Naive thymus-derived CD8-positive, alpha-beta T cell (primary cell): ENCODE results near the gene CFAP46. TPM values are rescaled to one million over a fixed set of nuclear protein-coding genes. Genes with fewer than 3 reads are reported as not detected.

ENCODE experiments used
- ATAC-seq, 2 donors: fragments of 150-1000 bp; cut with Tn5 transposase in 1 of 2; sonication (Bioruptor Pico), chemical (Tn5 transposase) in 1 of 2; 1 replicate in 1 of 2; 2 replicates in 1 of 2; pipeline ENCODE4 v1.10.0; 2021; ENCODE audit warnings: mild to moderate bottlenecking in 2 of 2, moderate library complexity in 2 of 2
- POLR2A ChIA-PET: fragments of 350-600 bp; sonication (Branson Sonifier 250); formaldehyde crosslinking; loops from one replicate; lab custom pipeline; 2021; ENCODE audit warnings: antibody characterized with exemption; lab: Charles Lee
- DNase-seq, 10 donors: peaks; one replicate each; pipeline versions ENCODE4 v3.0.0 to v3.0.0-alpha.2; 2020 to 2022
- H3K27ac Mint-ChIP-seq, 10 donors: one replicate each; pipeline ENCODE4 v1.8.0; 2020 to 2022; ENCODE audit warnings: mild to moderate bottlenecking in 10 of 10, mixed read lengths in 10 of 10, moderate library complexity in 4 of 10, inconsistent platforms in 1 of 10
- H3K27me3 Mint-ChIP-seq, 5 donors: one replicate each; pipeline ENCODE4 v1.8.0; 2021 to 2022; ENCODE audit warnings: mixed read lengths in 5 of 5
- H3K36me3 Mint-ChIP-seq, 3 donors: one replicate each; pipeline ENCODE4 v1.8.0; 2020 to 2022; ENCODE audit warnings: mixed read lengths in 3 of 3, mild to moderate bottlenecking in 2 of 3, inconsistent platforms in 1 of 3
- H3K4me1 Mint-ChIP-seq, 4 donors: one replicate each; pipeline ENCODE4 v1.8.0; 2021 to 2022; ENCODE audit warnings: mixed read lengths in 4 of 4
- H3K4me3 Mint-ChIP-seq, 10 donors: one replicate each; pipeline ENCODE4 v1.8.0; 2020 to 2022; ENCODE audit warnings: mild to moderate bottlenecking in 10 of 10, mixed read lengths in 10 of 10, moderate library complexity in 6 of 10, inconsistent platforms in 1 of 10
- H3K9me3 Mint-ChIP-seq, 9 donors: one replicate each; pipeline ENCODE4 v1.8.0; 2020 to 2022; ENCODE audit warnings: mixed read lengths in 9 of 9, mild to moderate bottlenecking in 3 of 9, inconsistent platforms in 1 of 9, moderate library complexity in 1 of 9
- polyA plus RNA-seq, 3 donors: library from polyadenylated mRNA; unstranded; fragments of 300-500 nt; fragmentation: Illumina TruSeq; gene quantifications; one replicate each; pipeline ENCODE4 v1.2.3, GENCODE V29; 2021
- total RNA-seq, 8 experiments: library from RNA in 2 of 8; stranded (reverse) in 2 of 8; gene quantifications; one replicate each; pipeline ENCODE4 v1.2.3 and lab custom pipeline; 2021 to 2026

CFAP46 gene
- total and polyA plus RNA-seq, 5 experiments from 2014 or later: not detected

DNA sequence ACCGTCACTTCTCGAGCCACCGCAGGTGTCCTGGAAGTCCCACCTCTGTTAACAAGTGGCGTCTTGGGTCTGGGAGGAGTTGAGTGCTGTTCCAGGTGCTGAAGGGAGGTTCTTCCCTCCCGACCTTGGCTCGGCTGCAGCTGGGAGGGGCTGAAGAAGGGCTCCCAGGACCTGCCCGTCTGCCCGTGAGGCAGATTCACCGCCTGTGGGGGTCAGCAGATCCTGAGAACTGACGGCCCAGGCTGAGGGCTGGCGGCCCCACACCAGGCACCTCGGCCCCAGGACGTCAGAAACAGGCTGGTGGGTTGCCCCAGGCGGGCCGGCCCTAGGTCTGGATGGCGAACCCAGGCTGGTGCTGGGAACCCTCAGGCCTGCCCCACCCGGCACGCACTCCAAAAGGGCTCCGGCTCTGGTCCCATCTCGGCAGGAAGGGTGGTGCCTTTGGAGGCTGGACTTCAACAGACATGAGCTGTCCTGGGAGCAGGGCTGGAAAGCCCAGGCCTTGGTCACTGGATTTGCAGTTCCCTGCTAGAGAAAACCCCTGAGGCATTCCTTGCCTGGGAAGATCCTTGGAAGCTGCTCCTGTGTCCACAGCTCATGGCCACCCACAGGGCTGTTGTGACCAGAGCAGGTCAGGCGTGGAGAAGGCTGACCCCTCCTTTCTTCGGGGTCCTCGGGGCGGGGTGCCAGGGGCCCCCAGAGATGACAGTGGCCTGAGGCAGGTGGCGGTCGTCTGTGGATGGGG is 42.6 kb upstream of the CFAP46 start:
- H3K27ac Mint-ChIP-seq: peak overlapping the region in 2 of 10 donors; percentile 72 to 77
- POLR2A ChIA-PET: no interaction called here
- no peak overlapping the region for H3K4me3 Mint-ChIP-seq
- DNase-seq: peak in 1 of 10 donors; percentile 59
- no peak for ATAC-seq
- no peaks in the 10 kb centered on the region for H3K4me1 Mint-ChIP-seq
- H3K27me3 Mint-ChIP-seq: peaks cover 0 to 9% (median 2%) of the 10 kb centered on the region in 5 donors
- no peaks in the 10 kb centered on the region for H3K36me3 Mint-ChIP-seq
- H3K9me3 Mint-ChIP-seq: no peaks in the 10 kb centered on the region

DNA sequence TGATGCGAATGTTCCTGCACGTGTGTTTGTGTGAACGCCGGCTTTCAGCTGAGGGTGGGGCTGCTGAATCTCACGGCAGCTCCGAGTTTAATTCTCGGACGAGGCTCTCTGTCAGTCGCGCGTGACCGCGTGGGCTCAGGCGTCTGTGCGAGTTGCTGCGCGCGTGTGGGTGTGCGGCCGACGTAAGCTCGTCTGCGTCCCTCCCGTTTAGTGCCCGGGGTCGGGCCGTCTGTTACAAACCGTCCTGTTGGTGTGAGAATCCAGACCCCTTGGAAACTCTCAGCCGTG is 41.6 kb upstream of the CFAP46 start:
- no peaks in the 10 kb centered on the region for H3K36me3 Mint-ChIP-seq
- no peaks in the 10 kb centered on the region for H3K9me3 Mint-ChIP-seq
- DNase-seq (no peak), ATAC-seq (no peak)
- no peak overlapping the region for H3K27ac Mint-ChIP-seq
- H3K4me1 Mint-ChIP-seq: no peaks in the 10 kb centered on the region
- POLR2A ChIA-PET: no interaction called here
- no peak overlapping the region for H3K4me3 Mint-ChIP-seq
- peaks cover 0 to 9% (median 2%) of the 10 kb centered on the region in 5 donors for H3K27me3 Mint-ChIP-seq

DNA sequence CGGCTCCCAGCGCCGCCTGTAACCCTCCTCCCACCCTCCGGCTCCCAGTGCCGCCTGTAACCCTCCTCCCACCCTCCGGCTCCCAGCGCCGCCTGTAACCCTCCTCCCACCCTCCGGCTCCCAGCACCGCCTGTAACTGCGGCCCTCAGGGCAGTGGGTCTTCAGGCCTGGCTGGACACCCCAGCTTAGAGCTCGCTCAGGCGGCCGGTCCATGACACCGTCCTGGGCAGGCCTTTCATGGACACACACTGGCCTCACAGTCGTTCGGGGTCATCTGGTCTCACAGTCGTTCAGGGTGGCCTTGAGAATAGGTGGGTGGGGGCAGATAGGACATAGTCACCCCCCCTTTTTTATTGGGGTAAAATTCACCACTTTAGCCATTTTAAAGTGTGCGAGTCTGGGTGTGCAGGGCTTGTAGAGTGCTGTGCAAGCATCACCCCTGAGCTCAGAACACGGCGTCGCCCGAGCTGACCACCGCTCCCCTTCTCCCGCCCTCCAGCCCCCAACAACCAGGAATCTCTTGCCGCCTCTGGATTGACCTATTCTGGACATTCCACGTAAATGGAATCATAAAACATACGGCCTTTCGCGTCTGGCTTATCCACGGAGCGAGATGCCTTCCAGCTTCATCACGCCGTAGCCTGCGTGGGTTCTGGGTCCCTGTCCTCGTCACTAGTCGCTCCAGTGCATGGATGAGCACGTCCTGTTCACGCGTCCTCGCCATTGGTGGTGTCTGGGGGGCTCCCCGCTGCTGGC is 41.1 kb upstream of the CFAP46 start:
- H3K36me3 Mint-ChIP-seq: no peaks in the 10 kb centered on the region
- no peaks in the 10 kb centered on the region for H3K9me3 Mint-ChIP-seq
- POLR2A ChIA-PET: no interaction called here
- H3K27ac Mint-ChIP-seq: no peak overlapping the region
- no peak overlapping the region for H3K4me3 Mint-ChIP-seq
- no peaks in the 10 kb centered on the region for H3K4me1 Mint-ChIP-seq
- DNase-seq (peak in 1 of 10 donors; percentile 62), ATAC-seq (no peak)
- H3K27me3 Mint-ChIP-seq: peaks cover 0 to 9% (median 2%) of the 10 kb centered on the region in 5 donors

DNA sequence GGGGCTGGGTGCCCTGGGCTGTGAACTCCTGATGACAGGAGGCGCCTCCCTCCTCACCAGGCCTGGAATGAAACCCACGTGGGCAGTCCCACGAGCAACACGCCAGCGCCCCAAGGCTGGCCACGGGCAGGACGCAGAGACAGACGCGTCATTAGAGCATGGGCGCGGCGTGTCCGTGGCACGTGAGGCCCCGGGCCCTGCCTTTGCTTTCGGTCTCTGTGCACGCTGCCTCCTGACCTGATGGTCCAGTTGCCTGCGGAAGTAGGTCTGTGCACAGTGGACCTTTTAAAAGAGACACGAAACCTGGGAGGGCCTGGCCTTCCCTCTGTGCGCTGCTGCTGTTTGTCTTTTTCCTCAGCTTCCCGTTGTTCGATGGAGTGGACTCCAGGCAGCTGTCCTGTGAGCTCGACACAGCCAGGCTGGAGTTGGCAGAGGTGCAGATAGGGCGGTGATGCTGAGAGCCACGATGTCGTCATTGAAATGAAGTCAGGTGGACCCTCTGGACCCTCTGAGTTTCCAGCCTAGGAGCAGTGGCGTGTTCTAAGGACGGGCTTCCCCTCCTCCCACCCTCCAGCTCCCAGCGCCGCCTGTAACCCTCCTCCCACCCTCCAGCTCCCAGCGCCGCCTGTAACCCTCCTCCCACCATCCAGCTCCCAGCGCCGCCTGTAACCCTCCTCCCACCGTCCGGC is 40.1 kb upstream of the CFAP46 start:
- no peaks in the 10 kb centered on the region for H3K9me3 Mint-ChIP-seq
- no peaks in the 10 kb centered on the region for H3K36me3 Mint-ChIP-seq
- H3K27ac Mint-ChIP-seq: no peak overlapping the region
- POLR2A ChIA-PET: no interaction called here
- ATAC-seq (no peak), DNase-seq (peak in 1 of 10 donors; percentile 47)
- peaks cover 0 to 15% (median 2%) of the 10 kb centered on the region in 5 donors for H3K27me3 Mint-ChIP-seq
- H3K4me3 Mint-ChIP-seq: no peak overlapping the region
- H3K4me1 Mint-ChIP-seq: no peaks in the 10 kb centered on the region

DNA sequence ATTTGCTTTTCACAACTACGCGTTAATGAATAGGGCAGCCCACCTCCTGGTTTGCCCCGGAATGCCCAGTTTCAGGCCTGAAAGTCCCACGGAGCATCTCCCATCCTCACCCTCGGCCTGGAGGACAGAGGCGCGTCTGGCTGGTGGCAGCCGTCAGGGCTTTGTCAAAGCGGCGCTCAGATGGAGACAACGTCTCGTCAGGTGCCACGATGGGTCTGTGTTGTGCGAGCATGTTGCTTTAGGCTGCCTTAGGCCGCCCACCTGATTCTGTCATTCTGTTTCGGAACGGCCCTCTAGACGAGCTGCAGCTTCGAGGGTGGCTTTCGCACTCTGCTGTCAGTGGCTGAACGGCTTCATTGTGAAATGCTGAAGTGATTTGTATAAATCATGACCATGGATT is 39.4 kb upstream of the CFAP46 start:
- Mint-ChIP-seq H3K9me3 (no peaks in the 10 kb centered on the region), H3K27me3 (peaks cover 0 to 22% (median 2%) of the 10 kb centered on the region in 5 donors), H3K4me1 (no peaks in the 10 kb centered on the region), H3K4me3 (no peak overlapping the region), H3K36me3 (no peaks in the 10 kb centered on the region), H3K27ac (no peak overlapping the region)
- POLR2A ChIA-PET: no interaction called here
- ATAC-seq (no peak), DNase-seq (peak in 1 of 10 donors; percentile 10)

DNA sequence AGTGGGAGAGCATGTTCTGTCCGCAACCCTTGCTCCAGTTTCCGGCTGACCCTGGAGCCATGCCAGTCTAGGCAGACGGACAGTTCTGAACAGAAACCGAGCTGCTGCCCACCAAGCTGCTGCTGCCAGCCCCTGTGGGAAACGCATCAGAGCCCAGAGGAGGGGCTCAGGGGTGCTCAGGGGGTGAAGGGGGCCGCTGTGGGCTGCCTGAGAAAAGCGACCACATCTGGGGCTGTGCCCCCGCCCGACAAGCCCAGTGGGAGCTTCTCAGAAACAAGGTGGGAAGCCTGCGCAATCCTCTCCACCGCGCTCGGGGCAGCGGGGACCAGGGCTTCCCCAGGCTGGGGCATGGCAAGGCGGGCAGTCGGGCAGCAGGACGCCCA is 38.8 kb upstream of the CFAP46 start:
- Mint-ChIP-seq H3K27me3 (peaks cover 0 to 24% (median 2%) of the 10 kb centered on the region in 5 donors), H3K4me1 (no peaks in the 10 kb centered on the region), H3K27ac (no peak overlapping the region), H3K4me3 (no peak overlapping the region), H3K9me3 (no peaks in the 10 kb centered on the region), H3K36me3 (no peaks in the 10 kb centered on the region)
- ATAC-seq (no peak), DNase-seq (peak in 1 of 10 donors; percentile 45)
- POLR2A ChIA-PET: no interaction called here

DNA sequence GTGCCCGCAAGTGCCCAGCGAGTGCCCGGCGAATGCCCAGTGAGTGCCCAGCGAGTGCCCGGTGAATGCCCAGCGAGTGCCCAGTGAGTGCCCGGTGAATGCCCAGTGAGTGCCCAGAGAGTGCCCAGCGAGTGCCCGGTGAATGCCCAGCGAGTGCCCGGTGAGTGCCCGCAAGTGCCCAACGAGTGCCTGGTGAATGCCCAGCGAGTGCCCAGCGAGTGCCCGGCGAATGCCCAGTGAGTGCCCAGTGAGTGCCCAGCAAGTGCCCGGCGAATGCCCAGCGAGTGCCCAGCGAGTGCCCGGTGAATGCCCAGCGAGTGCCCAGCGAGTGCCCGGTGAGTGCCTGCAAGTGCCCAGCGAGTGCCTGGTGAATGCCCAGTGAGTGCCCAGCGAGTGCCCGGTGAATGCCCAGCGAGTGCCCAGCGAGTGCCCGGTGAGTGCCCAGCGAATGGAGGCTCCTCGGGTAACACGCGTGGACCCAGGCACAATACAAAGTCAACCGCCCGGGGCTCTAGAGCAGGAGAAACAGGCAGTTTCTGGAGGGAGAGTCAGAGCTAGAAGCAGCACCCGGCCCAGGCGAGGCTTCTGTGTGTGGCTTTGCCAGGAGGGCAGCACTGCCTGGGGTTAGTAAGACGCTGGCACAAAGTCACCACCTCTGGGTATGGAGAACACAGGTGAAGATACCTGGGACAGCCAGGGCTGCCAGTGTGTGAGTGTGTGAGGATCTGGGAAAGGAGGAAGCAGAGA is 38.2 kb upstream of the CFAP46 start:
- H3K36me3 Mint-ChIP-seq: no peaks in the 10 kb centered on the region
- H3K27me3 Mint-ChIP-seq: peaks cover 0 to 28% (median 5%) of the 10 kb centered on the region in 5 donors
- H3K4me3 Mint-ChIP-seq: no peak overlapping the region
- H3K9me3 Mint-ChIP-seq: no peaks in the 10 kb centered on the region
- POLR2A ChIA-PET: no interaction called here
- peaks cover 0 to 2% (median 0%) of the 10 kb centered on the region in 4 donors for H3K4me1 Mint-ChIP-seq
- no peak for ATAC-seq
- DNase-seq: peak in 1 of 10 donors; percentile 55
- no peak overlapping the region for H3K27ac Mint-ChIP-seq

DNA sequence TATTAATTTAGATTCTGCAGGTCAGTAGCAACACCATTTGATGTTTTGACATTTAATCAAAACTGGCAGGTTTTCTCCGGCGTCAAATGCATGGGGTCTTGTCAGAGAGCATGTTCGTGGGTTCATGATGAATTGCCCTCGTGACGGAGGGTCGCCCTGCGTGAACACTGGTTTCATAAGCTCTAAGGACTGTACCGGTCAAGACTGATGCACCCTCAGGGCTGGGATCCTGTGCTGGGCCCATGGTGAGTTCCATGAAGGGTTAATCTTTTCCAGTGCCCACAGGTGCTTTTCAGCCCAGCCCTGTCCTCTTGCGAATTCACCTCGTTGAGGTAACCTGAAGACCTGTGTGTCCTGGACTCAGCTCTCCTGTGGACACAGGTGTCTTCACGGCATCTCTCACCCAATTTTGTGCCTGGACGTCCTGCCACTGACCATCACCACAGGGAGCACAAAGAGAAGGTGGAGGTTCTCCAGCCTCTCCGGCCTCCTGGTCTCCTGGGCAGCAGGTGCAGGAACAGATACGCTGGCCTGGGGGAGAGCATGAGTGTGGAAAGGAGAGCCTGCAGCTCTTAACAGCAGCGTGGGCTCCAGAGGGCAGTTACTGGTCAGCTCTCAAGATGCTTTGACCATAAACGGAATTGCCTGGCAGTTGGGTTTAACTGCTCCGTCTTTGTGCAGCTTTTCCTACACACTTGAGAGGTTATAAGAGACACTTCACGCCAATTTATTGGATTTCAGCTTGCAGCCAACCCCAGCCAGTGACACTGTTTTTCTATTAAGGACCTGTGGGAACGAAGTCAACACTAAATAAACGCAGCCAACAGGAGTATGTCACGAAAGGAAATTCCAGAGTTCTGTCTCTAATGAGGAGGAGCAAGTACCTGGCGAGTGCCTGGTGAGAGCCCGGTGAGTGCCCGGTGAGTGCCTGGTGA is 37.4 kb upstream of the CFAP46 start:
- H3K36me3 Mint-ChIP-seq: no peaks in the 10 kb centered on the region
- no peak overlapping the region for H3K4me3 Mint-ChIP-seq
- H3K27me3 Mint-ChIP-seq: peaks cover 0 to 28% (median 8%) of the 10 kb centered on the region in 5 donors
- H3K27ac Mint-ChIP-seq: no peak overlapping the region
- POLR2A ChIA-PET: no interaction called here
- peak in 1 of 10 donors; percentile 56 for DNase-seq
- H3K4me1 Mint-ChIP-seq: peaks cover 0 to 2% (median 0%) of the 10 kb centered on the region in 4 donors
- no peaks in the 10 kb centered on the region for H3K9me3 Mint-ChIP-seq
- ATAC-seq: no peak

DNA sequence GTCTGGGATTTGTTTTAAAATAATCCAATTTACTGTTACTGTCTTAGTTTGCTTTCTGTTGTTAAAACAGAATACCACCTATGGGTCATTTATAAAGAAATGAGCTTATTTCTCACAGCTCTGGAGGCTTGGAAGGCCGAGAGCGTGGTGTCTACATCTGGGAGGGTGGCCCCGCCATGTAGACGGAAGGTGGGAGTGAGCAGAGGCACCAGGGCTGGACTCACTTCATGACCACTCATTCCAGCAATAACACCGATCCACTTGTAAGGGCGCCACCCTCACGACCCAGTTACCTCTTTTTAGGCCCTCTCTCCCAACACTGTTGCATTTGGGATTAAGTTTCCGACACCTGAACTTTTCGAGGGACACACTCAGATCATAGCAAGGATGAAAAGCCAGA is 36.2 kb upstream of the CFAP46 start:
- ATAC-seq: no peak
- no peak overlapping the region for H3K27ac Mint-ChIP-seq
- peak in 1 of 10 donors; percentile 28 for DNase-seq
- H3K27me3 Mint-ChIP-seq: peaks cover 0 to 28% (median 8%) of the 10 kb centered on the region in 5 donors
- no peak overlapping the region for H3K4me3 Mint-ChIP-seq
- H3K9me3 Mint-ChIP-seq: no peaks in the 10 kb centered on the region
- H3K4me1 Mint-ChIP-seq: peaks cover 0 to 2% (median 0%) of the 10 kb centered on the region in 4 donors
- POLR2A ChIA-PET: no interaction called here
- no peaks in the 10 kb centered on the region for H3K36me3 Mint-ChIP-seq

DNA sequence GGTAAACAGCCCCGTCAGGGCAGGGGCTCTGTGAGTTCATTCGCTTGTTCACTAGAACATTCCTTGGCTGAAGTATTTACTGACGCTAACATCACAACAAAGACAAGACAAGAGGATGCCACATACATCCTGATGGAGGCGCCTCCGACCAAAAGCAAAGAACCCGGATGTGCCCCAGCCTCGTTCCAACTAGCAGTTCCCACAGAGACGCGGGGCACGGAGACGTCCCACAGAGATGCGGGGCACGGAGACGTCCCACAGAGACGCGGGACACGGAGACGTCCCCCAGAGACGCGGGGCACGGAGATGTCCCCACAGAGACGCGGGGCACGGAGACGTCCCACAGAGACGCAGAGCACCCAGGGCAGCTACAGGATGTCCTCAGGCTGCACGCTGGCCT is 35.4 kb upstream of the CFAP46 start:
- H3K4me1 Mint-ChIP-seq: peaks cover 0 to 2% (median 0%) of the 10 kb centered on the region in 4 donors

DNA sequence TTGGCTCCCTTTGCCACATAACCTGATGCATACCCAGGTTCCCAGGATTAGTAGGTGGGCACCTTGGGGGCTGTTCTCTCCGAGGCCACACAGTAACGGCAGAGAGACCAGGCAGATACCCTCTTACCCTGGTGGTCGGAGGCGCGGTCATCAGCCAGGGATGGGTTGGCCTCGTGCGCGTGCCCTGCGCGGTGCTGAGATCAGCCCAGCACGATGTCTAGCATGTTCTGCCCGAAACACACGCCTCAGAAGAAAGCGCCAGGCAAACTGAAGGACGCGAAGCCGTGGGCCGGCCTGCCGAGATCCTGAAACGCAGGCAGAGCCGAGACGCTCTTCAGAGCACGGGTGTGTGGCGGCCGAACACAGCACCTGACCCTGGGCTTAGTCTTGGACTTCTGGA is 34.7 kb upstream of the CFAP46 start:
- Mint-ChIP-seq H3K4me1 (peaks cover 0 to 2% (median 0%) of the 10 kb centered on the region in 4 donors), H3K9me3 (peaks cover 0 to 2% (median 0%) of the 10 kb centered on the region in 9 donors), H3K27me3 (peaks cover 0 to 38% (median 13%) of the 10 kb centered on the region in 5 donors), H3K27ac (no peak overlapping the region), H3K36me3 (no peaks in the 10 kb centered on the region), H3K4me3 (no peak overlapping the region)
- DNase-seq (peak in 1 of 10 donors; percentile 27), ATAC-seq (no peak)
- POLR2A ChIA-PET: no interaction called here

More for the DNA sequence above, 35.4 kb upstream of the CFAP46 start:
- POLR2A ChIA-PET: no interaction called here
- DNase-seq: peak in 1 of 10 donors; percentile 16
- Mint-ChIP-seq H3K27ac (no peak overlapping the region), H3K36me3 (no peaks in the 10 kb centered on the region), H3K9me3 (no peaks in the 10 kb centered on the region), H3K4me3 (no peak overlapping the region), H3K27me3 (peaks cover 0 to 31% (median 8%) of the 10 kb centered on the region in 5 donors)
- ATAC-seq: no peak
